GM21423 (cell line): ENCODE results near the gene KIF13A.
"Not testable (repeated sequence)": the region's sequence is repeated elsewhere in the genome, so short reads cannot be mapped to it uniquely, and the experiment has no call there.

Experiments used
- ATAC-seq: cut with Tn5 transposase; IDR thresholded peaks from one replicate; pipeline ENCODE4 v1.9.1; 2021; ENCODE audit warnings: mild to moderate bottlenecking, moderate library complexity; ENCODE audit not compliant: unreplicated experiment

The KIF13A gene

DNA sequence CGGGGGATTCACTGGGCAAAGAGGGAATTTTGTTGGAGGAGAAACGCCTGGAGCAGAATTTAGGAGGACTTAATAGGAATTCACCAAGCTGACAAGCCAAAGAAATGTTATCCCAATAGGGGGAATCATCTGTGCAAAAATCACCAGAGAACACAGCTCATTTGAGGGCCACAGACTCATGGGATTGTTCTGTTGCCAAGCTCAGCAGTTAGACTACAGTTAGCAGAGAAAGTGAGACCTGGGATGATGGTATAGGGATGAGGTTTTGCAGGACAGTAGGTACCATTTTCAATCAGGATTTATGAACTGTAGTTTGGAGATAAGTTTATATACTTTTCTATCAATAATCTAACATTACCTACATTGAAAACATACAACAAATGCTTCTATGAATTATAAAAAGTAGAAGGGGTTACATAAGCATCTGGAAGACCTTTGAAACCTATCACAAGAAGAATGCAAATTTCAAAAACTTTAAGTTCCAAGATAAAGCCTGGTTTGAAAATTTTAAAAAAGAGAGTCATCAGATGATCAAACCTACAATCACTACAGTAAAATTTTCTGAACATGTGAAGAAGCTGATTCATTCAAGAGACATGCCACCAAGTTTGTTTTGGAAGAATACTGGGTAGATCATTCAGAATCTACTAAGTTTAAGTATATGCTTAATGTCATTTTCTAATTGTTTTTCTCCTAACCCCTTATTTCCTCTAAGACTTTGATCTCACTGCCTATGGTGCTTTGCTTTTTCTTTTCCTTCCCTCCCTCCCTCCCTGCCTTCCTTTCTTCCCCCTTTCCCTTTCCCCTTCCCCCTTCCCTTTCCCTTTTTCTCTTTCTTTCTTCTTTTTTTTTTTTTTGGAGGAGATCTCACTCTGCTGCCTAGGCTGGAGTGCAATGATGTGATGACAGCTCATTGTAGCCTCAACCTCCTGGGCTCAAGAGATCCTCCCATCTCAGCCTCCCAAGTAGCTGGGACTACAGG is 81.5 kb downstream of the KIF13A start:
- ATAC-seq: no peak

GRCh38 chr6:17904491-17905120 is 82.8 kb downstream of the KIF13A start:
- ATAC-seq: no peak

DNA sequence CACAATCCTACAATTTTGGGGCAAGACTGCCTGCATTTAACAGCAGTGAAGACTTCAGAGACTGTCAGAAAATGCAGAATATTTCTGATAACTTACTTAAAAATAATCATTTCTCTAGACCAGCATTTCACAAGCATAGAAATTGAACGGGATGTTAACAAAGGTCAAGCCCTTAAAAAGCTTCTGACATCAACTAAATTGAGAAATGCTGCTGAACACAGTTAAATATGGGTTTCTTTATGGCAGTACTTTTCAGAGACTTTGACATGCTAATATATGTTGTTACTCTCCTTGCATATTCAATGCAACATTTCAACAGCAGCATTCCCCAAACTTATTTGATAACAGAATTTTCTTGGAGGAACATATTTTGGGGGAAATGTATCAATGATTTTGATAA is 84.5 kb downstream of the KIF13A start:
- ATAC-seq: no peak

- ATAC-seq: no peak
Measured at GRCh38 chr6:17901493-17901892, 85.9 kb downstream of the KIF13A start.

GRCh38 chr6:17900011-17900410 is 87.4 kb downstream of the KIF13A start:
- ATAC-seq: no peak

DNA sequence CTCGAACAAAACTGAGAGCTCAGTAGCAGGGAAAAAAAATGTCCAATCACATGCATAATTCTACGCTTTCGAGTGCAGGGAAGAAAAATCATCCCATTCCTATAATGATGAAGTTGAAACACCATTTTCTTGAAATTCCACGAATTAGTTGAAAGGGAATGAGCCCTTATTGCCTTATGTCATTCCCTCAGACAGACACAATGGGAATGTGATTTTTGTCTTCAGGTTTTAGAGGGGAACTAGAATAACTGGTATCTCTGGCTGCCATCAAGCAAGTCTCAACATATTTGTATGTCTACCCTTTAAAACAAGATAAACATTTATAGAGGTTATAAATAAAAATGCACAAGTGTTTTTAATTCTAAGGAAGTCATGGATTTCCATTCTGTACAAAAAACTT is 87.9 kb downstream of the KIF13A start:
- no peak for ATAC-seq

DNA sequence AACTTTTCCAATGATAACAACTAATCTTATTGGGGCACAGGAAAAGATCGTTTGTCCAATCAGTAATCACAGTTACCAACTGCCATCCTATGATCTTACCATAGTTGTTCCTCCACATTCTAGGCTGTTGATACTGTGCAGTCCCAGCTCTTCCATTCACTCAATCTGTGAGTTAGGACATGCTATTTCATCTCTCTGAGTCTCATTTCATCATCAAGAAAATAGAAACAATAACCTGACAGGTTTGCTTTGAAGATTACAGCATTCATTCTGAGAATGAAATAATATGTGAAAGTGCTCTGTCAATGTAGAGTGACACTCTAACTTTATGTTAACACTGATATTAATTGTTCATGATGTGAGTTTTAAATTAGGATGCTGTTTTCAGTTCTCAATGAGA is 89.8 kb downstream of the KIF13A start:
- ATAC-seq: no peak

DNA sequence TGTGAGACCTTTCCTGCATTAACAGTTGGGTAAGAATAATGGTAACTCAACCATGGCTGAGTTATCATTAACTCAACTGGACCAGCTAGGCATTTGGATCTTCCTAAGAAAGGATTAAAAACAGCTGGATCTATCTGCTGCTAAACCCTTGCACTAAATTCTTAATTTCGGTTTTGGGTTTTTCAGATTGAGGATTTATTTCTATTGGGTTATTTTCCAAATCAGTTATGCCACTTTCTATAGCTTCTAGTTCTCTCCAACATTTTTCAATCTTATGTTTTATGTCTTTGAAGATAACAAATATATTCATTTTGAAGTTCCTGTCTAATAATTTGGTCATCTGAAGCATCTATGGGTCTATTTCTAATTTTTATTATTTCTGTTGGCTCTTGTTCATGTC is 92.5 kb downstream of the KIF13A start:
- no peak for ATAC-seq

DNA sequence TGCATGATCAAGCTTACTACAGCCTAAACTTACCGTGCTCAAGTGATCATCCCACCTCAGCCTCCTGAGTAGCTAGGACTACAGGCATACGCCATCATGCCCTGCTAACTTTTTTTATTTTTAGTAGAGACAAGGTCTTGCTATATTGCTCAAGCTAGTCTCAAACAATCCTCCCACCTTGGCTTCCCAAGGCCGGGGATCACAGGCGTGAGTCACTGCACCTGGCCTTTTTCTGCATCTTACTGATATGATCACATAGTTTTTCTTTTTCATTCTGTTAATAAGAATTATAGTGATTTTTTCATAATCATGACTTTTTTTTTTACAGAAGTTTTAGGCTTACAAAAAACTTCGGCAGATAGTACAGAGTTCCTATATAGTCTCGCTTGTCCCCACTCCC is 93.2 kb downstream of the KIF13A start:
- ATAC-seq: no peak

DNA sequence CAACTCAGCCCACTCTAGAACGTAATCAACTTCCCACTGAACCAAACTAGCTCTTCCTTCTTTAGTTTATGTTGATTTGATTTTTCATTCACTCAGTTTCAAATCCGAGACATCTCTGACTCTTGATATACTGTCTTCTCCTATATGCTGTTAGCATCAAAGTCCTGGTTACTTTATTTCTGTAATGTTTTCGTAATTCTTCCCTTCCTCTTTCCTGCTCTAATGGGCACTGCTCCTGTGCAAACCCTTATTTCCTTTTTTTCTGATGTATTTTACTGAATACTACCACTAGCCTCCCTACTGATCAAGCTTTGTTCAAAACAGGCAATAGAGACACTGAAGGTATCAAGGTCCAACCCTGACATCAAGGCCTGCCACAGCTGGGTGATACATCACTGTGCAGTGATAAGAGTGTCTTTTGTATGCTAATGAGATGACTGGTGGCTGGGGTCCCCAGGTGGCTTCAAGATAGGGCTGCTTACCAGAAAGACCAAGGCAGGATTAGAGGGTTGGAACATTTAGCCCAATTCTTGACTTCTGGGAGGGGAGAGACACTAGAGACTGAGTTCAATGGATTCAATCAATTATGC is 95.2 kb downstream of the KIF13A start:
- no peak for ATAC-seq

DNA sequence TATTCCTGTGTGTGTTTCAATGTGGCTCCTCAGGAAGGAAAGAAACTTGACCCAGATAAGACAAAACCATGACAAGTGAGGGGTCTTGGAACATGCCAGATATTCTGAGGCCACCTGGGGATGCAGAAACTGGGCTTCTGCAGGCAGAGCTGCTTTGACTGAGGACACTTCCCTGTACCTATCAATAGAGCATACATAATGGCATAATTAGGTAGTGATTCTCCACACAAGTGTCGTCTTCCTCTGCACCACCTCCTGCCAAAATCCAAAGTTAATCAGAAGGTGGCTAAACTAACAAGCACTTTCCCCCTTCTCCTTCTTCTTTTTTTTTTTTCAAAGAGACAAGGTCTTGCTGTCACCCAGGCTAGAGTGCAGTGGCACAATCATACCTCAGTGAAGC is 97.1 kb downstream of the KIF13A start:
- ATAC-seq: no peak

GRCh38 chr6:17889777-17890176 is 97.7 kb downstream of the KIF13A start:
- ATAC-seq: not testable (repeated sequence)

- ATAC-seq: no peak
Measured at GRCh38 chr6:17886891-17887290, 100.5 kb downstream of the KIF13A start.

DNA sequence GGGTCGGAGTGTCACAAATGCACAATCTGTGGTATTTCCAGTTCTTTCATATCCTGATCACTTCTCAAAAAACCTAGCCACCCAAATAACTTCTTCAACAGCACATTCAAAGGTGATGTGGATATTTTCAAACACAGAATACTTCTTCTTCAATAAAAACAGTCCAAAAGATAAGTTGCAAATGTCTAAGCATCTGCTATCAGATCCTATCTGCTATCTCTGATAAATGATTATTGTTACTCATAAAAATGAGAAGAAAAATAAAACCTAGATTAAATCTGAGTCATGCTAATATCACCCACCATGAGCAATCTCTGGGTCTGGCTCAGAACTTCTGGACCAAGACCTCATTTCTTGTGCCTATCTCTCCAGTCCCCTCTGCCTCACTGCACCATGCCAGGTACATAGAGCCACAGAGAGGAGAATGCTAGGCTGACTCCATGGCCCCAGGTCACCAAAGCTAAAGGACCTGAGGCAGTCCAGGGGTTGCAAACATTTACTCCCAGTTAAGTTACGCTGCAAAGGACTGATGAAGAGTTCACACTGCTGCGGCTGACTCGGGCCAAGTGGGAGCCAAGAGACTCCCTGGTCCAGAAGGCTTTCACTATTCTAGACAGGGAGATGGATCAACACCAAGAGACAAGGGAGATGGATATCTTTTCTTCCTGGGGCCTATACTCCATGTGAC is 101.4 kb downstream of the KIF13A start:
- no peak for ATAC-seq

GRCh38 chr6:17884498-17885478 is 102.6 kb downstream of the KIF13A start:
- peak; percentile 82 for ATAC-seq

DNA sequence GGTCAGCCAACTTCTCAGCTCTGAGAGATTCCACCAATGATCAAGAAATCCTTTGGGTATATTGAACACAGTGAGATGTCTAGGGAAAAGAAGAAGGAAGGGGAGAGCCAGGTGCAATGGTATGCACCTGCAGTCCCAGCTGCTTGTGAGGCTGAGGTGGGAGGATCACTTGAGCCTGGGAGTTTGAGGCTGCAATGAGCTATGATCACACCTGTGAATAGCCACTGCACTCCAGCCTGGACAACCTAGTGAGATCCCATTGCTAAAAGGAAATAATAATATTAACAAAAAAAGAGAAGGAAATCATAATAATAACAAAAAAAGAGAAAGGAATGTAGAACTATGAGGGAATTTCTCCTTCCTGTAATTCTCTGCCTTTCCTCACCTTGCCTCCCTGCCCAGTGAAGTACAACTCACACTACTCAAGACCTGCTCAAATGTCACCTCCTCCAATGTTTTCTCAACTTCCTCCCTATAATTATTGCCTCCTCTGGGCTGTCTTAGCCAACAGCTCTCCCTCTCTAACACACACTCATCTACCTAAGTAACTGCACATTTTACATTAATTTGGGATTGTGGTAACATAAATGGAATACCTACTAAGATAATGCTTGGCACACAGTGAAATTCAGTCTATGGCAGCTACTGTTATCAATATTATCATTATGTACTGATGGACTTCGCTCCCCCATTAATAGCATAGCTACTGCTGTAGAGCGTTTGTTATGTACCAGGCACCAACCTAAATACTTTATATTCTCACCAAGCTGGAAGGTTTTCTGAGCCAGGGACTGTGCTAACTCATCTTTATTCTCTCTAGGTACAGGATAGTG is 103.6 kb downstream of the KIF13A start:
- no peak for ATAC-seq

GRCh38 chr6:17881085-17881858 is 106.2 kb downstream of the KIF13A start:
- ATAC-seq: no peak

DNA sequence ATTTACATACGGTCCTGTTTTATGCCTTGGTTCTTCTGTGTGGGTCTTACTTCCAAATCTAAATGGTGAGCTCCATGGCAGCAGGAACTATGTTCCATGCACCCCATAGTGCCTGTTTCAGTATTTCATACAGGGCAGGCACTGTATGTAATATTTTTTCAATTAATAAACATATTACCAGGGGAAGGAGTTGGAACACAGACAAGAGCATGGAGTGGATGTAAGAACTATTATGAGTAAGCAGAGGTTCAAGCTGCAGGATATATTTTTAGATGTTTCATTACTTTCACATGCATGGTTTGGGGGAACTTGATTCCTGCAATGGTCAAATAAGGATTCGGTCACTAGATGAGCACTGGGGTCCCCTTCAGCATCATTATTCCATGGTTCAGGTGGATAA is 108.3 kb downstream of the KIF13A start:
- no peak for ATAC-seq
